ELR (cell line): ENCODE measurements around the gene TAF6.

Experiments
- DNase-seq: peaks from one replicate; pipeline ENCODE4 v3.0.0-alpha.2; 2015; ENCODE audit warnings: low read depth

Gene TAF6

DNA sequence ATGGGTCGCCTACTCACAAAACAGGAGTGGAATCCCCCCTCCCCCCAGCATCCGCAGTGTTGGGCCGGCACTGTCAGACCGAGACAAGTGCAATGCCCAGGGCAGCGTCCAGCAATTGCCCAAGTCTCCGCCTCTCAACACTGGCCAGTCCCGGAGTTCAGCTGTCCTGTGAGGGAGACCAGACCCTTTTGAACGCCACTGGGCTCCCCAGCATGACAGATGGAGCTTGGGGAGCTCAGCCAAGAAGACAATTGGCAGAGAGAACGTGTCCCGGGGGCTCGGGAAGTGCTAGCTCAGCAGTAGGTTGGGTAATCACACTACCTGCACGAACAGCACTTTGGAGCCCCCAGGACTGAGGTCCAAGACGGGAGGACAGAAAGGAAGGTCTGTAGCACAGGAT, 25.7 kb downstream of the TAF6 start:
- DNase-seq = no peak

DNA sequence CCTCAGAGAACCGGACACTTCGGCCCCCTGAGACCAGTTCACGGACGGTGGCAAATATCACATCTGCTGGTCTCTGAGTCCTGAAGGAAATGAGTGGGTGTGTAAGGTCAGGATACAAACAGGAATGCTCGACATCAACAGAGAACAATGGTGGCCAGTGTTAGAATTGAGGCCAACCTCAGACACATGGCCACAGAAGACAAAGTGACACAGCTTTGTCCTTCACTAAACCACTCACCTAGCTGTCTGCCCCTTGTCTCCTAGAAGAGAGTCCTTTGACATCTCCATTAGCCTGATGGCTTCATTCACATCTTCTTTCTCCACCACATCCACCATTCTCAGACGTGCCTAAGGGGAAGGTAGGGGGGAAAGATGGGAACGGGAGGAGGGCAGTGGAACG, 26.1 kb downstream of the TAF6 start:
- DNase-seq = no peak

DNA sequence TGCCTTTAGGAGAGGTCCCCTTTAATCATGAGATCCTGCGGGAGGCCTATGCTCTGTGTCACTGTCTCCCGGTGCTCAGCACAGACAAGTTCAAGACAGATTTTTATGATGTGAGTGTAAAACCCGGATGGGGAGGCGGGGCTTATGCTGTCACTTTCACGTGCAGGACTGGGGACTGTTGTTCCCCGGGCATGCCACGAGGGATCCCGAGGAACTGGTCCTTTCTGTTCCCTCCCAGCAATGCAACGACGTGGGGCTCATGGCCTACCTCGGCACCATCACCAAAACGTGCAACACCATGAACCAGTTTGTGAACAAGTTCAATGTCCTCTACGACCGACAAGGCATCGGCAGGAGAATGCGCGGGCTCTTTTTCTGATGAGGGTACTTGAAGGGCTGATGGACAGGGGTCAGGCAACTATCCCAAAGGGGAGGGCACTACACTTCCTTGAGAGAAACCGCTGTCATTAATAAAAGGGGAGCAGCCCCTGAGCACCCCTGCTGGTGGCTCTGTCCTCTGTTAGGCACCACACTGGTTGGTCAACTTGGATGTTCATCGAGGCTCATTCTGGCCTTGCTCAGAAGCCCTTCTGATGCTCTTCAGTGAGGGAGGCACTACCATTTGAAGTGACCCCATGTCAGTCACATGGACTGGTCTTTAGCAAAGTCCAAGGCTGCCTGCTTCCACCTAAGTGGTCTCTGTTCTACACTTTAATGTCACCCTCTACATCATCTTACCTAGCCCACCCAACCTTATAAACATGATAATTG, 27.6 kb downstream of the TAF6 start:
- peak; percentile 79 for DNase-seq

DNA sequence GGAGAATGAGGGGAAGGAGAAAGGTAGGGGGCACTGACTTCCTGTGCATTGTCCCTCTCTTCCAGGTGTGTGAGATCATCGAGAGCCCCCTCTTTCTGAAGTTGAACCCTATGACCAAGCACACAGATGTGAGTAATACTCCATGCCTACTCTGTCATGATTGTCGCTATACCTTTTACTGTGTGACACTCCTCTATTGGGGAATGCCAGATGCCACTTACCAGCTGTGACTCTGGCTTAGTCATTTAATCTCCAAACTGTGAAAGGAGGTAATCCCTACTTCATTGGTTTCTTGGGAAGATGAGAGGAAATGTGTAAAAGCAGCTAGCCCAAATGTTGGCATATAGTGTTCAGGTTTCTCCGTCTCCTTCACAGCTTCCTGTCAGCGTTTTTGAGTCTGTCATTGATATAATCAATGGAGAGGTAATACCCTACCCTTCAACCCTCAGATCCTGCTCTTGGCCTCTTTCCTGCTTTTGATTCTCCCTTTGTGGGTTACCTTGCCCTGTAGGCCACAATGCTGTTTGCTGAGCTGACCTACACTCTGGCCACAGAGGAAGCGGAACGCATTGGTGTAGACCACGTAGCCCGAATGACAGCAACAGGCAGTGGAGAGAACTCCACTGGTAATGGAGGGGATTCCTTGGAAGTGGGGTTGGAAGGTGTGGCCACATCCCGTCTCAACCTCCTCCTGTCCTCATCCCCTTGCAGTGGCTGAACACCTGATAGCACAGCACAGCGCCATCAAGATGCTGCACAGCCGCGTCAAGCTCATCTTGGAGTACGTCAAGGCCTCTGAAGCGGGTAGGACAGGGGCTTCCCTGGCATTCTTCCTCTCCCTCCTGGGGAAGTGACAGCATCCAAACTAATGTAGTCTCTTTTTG, 28.4 kb downstream of the TAF6 start:
- peak; percentile 51 for DNase-seq

DNA sequence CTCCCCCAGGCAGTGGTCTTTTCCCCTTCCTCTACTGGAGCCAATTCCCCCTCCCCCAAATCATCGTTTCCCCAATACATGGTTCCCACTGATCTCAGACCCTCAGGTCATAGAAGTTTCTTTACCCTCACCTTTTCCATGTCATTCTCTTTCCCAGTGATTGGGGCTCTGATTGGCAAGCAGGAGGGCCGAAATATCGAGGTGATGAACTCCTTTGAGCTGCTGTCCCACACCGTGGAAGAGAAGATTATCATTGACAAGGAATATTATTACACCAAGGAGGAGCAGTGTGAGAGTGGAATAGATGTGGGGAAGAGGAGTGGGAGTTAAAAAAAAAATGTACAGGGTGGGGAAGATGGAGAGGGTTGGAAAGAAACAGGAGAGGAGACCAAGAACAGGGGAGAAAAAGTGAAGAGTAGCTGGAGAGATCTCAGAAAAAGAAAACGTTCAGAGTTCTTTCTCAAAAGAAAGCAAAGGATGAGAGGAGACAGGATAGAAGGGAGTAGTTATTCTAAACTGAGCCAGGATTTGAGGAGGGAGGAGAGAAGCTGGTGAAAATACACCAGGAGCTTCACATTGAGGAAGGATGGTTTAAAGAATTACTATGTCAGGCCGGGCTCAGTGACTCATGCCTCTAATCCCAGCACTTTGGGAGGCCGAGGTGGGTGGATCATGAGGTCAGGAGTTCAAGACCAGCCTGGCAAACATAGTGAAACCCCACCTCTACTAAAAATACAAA, 29.5 kb downstream of the TAF6 start:
- DNase-seq = peak; percentile 63

DNA sequence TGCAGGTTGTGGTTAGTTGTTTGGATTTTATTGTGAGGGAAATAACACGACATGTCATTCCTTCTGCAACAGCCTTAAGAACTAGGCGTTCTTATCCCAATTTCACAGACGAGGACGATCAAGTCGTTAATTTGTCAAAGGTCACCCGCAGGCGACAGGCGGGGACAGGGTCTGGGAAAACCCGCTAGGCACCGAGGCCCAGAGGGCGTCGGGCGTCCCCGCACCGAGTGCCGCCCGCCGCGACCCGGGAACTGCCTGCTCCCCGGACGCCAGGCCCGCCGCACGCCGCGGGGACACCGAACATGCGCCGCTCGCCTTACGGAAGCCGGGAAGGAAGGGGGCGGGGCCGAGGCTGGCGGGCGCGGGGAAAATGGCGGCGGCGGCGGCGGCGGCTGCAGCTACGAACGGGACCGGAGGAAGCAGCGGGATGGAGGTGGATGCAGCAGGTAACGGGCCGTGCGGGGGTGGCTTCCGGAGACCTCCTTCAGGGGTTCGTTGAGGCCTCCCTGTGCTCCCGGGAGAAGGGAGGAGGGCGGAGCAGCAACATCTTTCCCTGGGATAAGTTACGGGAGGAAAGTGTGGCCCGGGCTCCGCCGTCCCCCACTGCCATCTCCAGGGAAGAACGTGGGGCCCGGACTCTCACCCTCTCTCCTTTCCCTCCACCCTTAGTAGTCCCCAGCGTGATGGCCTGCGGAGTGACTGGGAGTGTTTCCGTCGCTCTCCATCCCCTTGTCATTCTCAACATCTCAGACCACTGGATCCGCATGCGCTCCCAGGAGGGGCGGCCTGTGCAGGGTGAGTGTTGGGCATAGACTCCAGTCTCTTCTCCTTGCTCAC, 30.3 kb downstream of the TAF6 start, which contains the start of gene COPS6:
COPS6 (plus strand) TSS at position 349 of the 837 bp plus-strand sequence; CDS start at position 371, 22 bp downstream.
- DNase-seq = peak; percentile 80

DNA sequence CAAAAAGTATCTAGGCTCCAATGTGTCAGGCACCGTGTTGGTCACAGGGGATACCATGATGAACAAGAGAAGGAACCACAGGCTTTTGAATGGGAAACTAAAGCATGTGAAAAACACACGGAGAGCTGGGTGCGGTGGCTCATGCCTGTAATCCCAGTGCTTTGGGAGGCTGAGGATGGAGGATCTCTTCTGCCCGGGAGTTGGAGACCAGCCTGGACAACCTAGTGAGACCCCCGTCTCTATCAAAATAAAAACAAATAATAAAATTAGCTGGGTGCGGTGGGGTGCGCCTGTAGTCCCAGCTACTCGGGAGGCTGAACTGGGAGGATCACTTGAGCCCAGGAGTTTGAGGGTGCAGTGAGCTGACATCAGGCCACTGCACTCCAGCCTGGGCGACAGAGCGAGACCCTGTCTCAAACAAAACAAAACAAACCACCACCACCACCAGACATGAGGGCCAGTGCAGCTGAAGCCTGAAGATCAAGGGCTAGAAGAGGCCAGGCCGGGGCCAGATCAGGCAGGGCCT, 31.0 kb downstream of the TAF6 start:
- no peak for DNase-seq

DNA sequence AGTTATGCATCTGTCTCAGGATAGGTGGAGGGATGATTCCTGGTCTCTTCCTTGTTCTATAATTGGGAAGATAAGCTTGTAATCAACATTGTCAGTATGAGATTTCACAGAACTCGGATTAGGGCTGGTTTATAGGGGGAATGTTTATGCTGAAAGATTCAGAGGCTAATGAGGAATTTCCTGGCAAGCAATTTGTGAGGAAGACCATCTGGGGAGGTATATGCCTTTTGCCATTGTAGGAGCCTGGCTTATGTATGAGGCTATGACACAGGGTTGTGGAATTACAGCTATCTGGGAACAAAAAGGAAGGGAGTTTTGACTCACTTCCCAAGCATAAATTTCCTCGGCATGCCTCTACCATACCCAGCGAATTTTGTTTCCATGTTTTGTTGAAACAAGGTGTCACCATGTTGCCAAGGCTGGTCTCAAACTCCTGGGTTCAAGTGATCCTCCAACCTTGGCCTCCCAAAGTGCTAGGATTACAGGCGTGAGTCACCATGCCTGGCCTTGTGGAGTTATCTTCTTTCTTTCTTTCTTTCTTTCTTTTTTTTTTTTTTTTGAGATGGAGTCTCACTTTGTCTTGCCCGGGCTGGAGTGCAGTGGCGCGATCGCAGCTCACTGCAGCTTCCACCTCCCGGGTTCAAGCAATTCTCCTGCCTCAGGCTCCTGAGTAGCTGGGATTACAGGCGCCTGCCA, 32.0 kb downstream of the TAF6 start:
- DNase-seq = peak; percentile 98

DNA sequence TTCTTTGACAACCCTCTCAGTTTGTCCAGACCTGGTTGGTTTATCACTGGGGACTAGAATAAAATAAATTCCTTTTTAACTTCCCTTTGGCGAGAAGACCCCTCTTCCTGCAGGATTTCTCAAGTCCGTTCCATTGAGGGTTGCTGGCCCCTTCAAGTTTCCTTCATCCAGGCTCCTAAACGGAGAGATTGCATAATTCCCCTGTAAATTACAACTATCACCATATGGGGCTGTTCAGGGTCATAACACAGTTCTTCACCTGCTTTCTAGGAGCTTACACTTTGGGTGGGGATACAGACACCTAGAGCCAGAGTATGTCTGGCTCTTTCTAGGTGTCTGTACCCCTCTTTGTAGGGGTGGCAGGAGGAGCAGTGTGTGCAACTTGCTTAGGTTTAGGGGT, 33.6 kb downstream of the TAF6 start:
- DNase-seq = no peak

DNA sequence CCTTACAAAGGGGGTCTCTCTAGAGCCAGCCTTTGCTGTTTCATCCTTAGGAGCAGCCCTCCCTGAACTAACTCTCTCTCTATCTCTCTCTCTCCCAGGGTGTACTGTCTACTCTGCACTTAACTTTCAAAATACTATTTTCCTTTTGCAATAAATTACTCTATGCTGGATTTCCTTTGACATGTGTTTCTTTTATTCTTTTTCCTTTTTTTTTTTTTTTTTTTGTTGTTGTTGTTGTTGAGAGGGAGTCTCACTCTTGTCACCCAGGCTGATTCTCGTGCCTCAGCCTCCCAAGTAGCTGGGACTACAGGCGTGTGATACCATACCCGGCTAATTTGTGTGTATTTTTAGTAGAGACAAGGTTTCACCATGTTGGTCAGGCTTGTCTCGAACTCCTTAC, 36.2 kb downstream of the TAF6 start:
- no peak for DNase-seq

DNA sequence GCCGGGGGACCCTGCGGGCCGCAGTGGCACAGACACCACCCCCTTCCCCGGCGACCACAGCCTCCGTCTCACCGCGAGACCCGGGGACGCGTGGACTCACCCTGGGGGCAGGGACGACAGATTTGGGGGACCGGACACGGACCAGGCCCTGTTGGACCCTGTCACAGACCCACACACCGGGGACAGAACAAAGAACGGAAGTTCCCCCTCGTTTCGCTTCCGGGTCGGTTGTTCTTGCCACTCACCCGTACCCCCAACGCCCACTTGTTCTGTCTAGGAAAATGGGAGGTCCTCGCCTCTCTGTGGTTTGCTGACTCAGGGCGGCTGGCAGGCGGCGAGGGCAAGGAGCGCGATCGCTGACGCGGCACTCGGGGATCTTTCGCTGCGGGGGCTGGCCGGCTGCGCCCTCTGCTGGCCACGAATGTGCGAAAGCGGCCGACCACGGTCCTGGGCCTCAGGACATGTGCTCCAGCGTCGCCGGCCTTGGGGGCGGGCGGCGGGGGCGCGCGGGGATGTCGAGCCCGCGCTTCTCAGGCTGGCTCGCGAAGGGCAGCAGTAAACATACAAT, 37.5 kb downstream of the TAF6 start, which contains the start of gene ZNF3:
ZNF3 (minus strand) TSS at position 189 of the 568 bp plus-strand sequence. CDS start 4,366 bp downstream, outside the sequence.
- DNase-seq = peak; percentile 99

DNA sequence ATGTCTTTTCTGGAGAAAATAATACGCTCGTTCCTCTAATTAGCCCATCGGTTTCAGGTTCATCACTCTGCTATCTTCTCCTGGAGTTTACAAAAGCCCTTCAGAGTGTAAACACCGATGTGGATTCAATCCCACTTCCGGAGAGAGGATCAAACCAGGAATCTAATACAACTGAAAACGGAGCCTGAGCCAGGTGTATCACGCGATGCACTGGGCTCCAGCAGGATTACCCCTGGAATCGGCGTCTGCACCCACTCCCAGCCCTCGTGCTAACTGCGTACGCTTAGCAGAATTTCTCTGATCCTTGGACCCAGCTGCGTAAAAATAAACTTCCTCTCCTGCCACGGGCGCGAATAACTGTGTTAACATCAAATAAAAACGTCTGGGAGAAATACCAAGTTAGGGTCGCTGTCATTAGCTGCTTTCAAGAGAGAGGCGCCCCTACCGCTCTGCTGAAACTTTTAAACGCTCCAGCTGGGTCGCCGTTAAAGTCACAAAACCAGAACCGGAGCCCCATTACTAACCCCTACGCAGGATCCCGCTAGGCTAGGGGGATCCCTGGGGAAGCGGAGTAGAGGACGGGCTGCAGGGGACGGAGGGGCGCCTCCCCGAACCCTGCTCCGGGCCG, 38.1 kb downstream of the TAF6 start:
- peak; percentile 41 for DNase-seq

DNA sequence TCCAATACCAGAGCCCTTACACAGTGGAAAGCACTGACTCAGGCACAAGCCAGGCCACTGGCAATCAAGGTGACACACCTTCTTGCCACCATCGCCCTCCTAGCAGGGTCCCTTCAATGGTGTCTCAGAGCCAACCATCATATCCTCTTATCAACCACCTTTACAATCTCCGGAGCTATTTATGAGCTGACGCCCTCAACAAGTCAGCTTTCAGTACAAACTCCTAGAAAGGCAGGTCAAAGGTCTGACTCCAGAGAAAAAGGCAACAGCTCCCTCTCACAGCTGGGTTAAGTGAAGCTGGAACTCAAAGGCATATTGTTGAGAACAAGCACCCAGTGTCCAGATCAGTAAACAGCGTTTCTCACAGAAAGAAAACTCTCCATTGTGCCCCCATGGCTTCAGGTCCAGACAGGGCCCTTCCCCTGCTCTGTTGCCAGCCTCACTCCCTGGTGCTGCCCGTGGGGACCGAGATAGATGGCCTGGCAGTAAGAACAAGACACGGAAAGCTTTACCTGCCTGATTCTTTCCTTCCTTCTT, 40.1 kb downstream of the TAF6 start:
- no peak for DNase-seq

DNA sequence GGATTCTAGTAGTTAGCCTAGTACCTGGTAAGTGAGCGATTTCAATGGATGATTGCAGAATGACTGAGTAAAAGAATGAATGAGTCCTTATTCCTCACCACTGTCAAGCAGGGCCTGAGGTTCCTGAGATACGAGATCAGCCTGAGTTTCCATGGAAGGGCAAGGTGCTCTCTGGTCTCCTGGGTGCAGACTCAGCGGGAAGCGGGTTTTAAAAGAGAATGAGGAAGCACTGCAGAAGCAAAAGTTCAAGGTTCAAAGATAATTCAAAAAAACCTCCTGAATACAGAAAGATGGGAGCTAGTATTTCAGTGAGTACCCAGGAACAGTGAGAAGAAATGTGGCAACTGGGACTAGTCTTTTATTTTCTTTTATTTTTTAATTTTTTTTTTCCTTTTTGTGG, 42.0 kb downstream of the TAF6 start:
- DNase-seq = no peak

DNA sequence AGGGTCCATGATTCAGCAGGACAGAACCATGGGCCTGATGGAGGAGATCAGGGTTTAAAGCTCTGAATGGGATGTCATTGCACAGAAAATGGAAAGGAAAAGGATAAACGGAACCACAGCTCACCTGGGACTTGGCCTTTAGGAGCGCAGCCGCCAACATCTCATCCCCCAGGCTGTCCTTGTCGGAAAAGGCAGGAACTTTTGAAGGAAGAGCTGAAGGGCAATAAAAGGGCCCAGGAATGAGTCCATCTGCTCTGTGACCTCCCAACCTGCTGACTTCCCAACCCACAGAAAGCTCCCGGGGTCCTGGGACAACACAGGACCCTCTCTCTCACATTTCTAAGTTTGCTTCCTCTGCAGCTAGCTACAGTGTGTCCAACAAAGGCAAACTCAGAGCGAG, 43.7 kb downstream of the TAF6 start:
- DNase-seq = no peak

DNA sequence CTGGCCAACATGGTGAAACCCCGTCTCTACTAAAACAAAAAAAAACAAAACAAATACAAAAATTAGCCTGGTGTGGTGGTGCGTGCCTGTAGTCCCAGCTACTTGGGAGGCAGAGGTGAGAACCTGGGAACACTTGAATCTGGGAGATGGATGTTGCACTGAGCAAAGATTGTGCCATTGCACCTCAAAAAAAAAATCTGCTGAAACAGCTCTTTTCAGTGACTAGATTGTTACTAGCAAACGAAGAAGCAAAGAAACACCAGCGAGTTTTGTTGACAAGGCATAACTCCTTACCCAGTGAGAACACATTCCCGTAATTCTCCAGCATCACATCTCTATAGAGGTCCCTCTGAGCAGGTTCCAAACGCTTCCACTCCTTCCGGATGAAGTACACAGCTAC, 44.3 kb downstream of the TAF6 start:
- DNase-seq = no peak

DNA sequence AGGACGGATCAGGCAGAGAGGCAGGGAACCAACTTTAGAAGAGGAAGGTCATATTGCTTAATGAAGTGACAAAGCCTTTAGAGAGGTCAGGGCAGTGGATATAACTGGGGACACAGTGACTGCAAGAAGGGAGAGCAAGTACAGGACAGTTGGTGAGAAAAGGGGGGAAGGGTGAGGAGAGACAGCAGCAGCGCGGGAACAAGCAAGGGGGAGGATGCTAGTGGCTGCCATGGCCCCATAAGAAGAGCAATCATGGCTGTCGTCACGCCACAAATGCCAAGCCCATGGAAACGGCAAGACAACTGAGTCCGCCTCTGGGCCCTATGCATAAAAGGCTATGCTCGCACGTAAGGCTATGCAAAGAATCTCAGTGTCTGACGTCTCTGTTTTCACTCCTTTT, 46.7 kb downstream of the TAF6 start:
- no peak for DNase-seq

DNA sequence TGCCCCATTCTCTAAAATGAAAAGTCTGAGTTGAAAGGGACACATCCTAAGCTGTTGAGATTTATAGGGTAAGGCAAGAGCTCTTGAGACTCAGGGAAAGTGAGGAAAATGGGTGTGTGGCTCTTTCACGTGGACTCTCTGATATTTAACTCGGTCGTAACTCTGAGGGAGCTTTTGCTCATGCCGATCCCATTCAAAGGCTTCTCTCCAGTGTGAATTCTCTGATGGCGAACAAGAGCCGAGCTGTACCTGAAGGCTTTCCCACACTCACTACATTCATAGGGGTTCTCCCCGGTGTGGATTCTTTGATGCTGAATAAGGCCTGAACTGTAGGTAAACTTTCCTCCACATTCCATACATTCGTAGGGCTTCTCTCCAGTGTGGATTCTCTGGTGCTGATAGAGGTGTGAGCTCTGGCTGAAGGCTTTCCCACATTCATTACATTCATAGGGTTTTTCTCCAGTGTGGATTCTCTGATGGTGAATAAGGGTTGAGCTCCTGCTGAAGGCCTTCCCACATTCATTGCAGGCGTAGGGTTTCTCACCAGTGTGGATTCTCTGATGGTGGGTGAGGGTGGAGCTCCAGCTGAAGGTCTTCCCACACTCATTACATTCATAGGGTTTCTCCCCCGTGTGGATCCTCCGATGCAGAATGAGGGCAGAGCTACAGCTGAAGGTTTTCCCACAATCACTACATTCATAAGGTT, 48.0 kb downstream of the TAF6 start:
- no peak for DNase-seq

DNA sequence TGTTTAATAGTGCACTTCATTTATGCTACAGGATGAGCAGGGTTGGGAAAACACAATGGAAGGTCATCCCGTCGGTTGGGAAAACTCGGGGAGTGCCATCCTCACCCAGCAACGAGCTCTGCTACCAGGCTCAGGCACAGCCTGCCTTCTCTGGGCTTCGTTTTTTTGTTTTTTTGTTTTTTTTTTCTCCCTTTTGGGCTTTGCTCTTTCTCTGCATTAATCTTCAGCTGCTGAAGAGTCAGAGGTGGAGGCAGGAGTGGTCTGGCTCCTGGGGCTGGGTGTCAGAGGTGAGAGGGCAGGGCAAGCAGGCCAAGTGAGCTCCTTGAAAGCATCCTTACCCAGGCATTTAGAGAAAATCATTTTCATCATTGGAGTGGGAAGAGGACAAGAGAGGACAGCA, 49.2 kb downstream of the TAF6 start:
- DNase-seq = no peak
